GM23338 (cell line): ENCODE data around the gene PPFIBP2. TPM values are rescaled to one million over a fixed set of nuclear protein-coding genes. Genes with fewer than 3 reads are reported as not detected.

ENCODE experiments used
- ATAC-seq: fragments of 200-7000 bp; cut with Tn5 transposase; 3 replicates; pipeline ENCODE4 v1.9.1; 2020
- DNase-seq: peaks from one replicate; pipeline ENCODE4 v3.0.0-alpha.2; 2015; ENCODE audit warnings: low spot score
- H2AFZ ChIP-seq: fragments of 200-600 bp; sonication (generic); 2 replicates; pipeline ENCODE4 v1.8.0; 2016; ENCODE audit warnings: antibody characterized with exemption, mild to moderate bottlenecking, moderate library complexity
- H3F3A ChIP-seq: fragments of 200-600 bp; sonication (generic); replicated peaks from 2 replicates; pipeline ENCODE4 v1.8.0; 2017; ENCODE audit warnings: antibody characterized with exemption, mixed run types, low read depth
- H3K27ac ChIP-seq: fragments of 200-600 bp; sonication (generic); 2 replicates; pipeline ENCODE4 v1.6.1; 2016; ENCODE audit warnings: low read depth
- H3K27me3 ChIP-seq: fragments of 200-600 bp; sonication (generic); 2 replicates; pipeline ENCODE4 v1.8.0; 2016; ENCODE audit warnings: mild to moderate bottlenecking, mixed run types, moderate library complexity; ENCODE audit not compliant: insufficient read depth
- H3K36me3 ChIP-seq: fragments of 200-600 bp; sonication (generic); 2 replicates; pipeline ENCODE4 v1.8.0; 2016; ENCODE audit warnings: mild to moderate bottlenecking; ENCODE audit not compliant: insufficient read depth
- H3K4me1 ChIP-seq: fragments of 200-600 bp; sonication (generic); 2 replicates; pipeline ENCODE4 v1.8.0; 2016; ENCODE audit warnings: mild to moderate bottlenecking, moderate library complexity; ENCODE audit not compliant: insufficient read depth
- H3K4me2 ChIP-seq: fragments of 200-600 bp; sonication (generic); 2 replicates; pipeline ENCODE4 v1.7.1; 2017; ENCODE audit warnings: mixed run types
- H3K4me3 ChIP-seq: fragments of 200-600 bp; sonication (generic); 2 replicates; pipeline ENCODE4 v1.6.1; 2016; ENCODE audit warnings: mixed run types
- H3K79me2 ChIP-seq: fragments of 200-600 bp; sonication (generic); replicated peaks from 2 replicates; pipeline ENCODE4 v1.8.0; 2017; ENCODE audit warnings: mild to moderate bottlenecking; ENCODE audit not compliant: insufficient read depth
- H3K9me2 ChIP-seq: fragments of 200-600 bp; sonication (generic); 2 replicates; pipeline ENCODE4 v1.8.0; 2017; ENCODE audit not compliant: insufficient read depth
- H4K20me1 ChIP-seq: fragments of 200-600 bp; sonication (generic); replicated peaks from 2 replicates; pipeline ENCODE4 v1.8.0; 2017; ENCODE audit warnings: mild to moderate bottlenecking; ENCODE audit not compliant: insufficient read depth
- H3K27ac Mint-ChIP-seq: 2 replicates; pipeline ENCODE4 v1.8.0; 2020; ENCODE audit warnings: inconsistent platforms, mild to moderate bottlenecking, moderate library complexity, mixed read lengths
- H3K27me3 Mint-ChIP-seq: 3 replicates; pipeline ENCODE4 v1.8.0; 2022; ENCODE audit warnings: low read depth, mild to moderate bottlenecking, moderate library complexity, mixed read lengths, inconsistent platforms; ENCODE audit not compliant: insufficient read depth, poor library complexity
- H3K36me3 Mint-ChIP-seq: 3 replicates; pipeline ENCODE4 v1.8.0; 2021; ENCODE audit warnings: low read depth, mild to moderate bottlenecking, inconsistent platforms, moderate library complexity, mixed read lengths
- H3K4me1 Mint-ChIP-seq: 3 replicates; pipeline ENCODE4 v1.8.0; 2020; ENCODE audit warnings: mild to moderate bottlenecking, inconsistent platforms, mixed read lengths
- H3K4me3 Mint-ChIP-seq: 3 replicates; pipeline ENCODE4 v1.8.0; 2021; ENCODE audit warnings: moderate library complexity, mild to moderate bottlenecking, inconsistent platforms, mixed read lengths
- H3K9me3 Mint-ChIP-seq: 3 replicates; pipeline ENCODE4 v1.8.0; 2020; ENCODE audit warnings: moderate library complexity, mild to moderate bottlenecking, inconsistent platforms, mixed read lengths
- CREB1 ChIP-seq: fragments of 250-450 bp; sonication (Bioruptor Pico); IDR thresholded peaks from 2 replicates; pipeline ENCODE4 v1.5.0; 2020; ENCODE audit warnings: low read depth, mild to moderate bottlenecking, moderate library complexity
- EZH2 ChIP-seq: fragments of 200-600 bp; sonication (generic); IDR thresholded peaks from one replicate; pipeline ENCODE4 v1.8.0; 2017; ENCODE audit warnings: antibody characterized with exemption, mild to moderate bottlenecking, low read depth; ENCODE audit not compliant: unreplicated experiment
- JUNB ChIP-seq: IDR thresholded peaks from one replicate; pipeline ENCODE4 v1.6.1; 2016; ENCODE audit warnings: antibody characterized with exemption; ENCODE audit not compliant: unreplicated experiment
- NANOG ChIP-seq: IDR thresholded peaks from 2 replicates; pipeline ENCODE4 v1.6.1; 2016; ENCODE audit warnings: antibody characterized with exemption, borderline replicate concordance
- POLR2AphosphoS5 ChIP-seq: IDR thresholded peaks from 2 replicates; pipeline ENCODE4 v1.6.1; 2016; ENCODE audit warnings: antibody characterized with exemption, low read depth
- STAT1 ChIP-seq: IDR thresholded peaks from one replicate; pipeline ENCODE4 v1.6.1; 2016; ENCODE audit warnings: antibody characterized with exemption; ENCODE audit not compliant: unreplicated experiment
- ZNF114 ChIP-seq: fragments of 250-450 bp; sonication (Bioruptor Pico); IDR thresholded peaks from 2 replicates; pipeline ENCODE4 v1.5.0; 2020; ENCODE audit warnings: mild to moderate bottlenecking, moderate library complexity
- ZNF331 ChIP-seq: fragments of 250-450 bp; sonication (Bioruptor Pico); IDR thresholded peaks from 2 replicates; pipeline ENCODE4 v1.5.0; 2020; ENCODE audit warnings: low read depth, mild to moderate bottlenecking, moderate library complexity
- polyA plus RNA-seq: library from polyadenylated mRNA; unstranded; fragments of >200 nt; fragmentation: Nextera tagmentation; extraction: Ambion mirVana; gene quantifications from 2 replicates; pipeline ENCODE4 v1.2.1, GENCODE V29; 2016
- total RNA-seq: library from RNA; depleted of rRNA; stranded (reverse); fragments of >200 nt; shearing (Covaris generic); gene quantifications from 2 replicates; pipeline ENCODE4 v1.2.3, GENCODE V29; 2014
- TF ChIP-seq, protein P1 (sequence below): fragments of 250-450 bp; sonication (Bioruptor Pico); IDR thresholded peaks from 2 replicates; pipeline ENCODE4 v1.5.0; 2020; ENCODE audit warnings: mild to moderate bottlenecking, moderate library complexity

PPFIBP2 gene
- total and polyA plus RNA-seq, 2 experiments from 2014 or later, result 7.1 to 14.8 TPM

- TF ChIP-seq EZH2 (no peak), JUNB (no peak)
- TF ChIP-seq, protein P1, sequence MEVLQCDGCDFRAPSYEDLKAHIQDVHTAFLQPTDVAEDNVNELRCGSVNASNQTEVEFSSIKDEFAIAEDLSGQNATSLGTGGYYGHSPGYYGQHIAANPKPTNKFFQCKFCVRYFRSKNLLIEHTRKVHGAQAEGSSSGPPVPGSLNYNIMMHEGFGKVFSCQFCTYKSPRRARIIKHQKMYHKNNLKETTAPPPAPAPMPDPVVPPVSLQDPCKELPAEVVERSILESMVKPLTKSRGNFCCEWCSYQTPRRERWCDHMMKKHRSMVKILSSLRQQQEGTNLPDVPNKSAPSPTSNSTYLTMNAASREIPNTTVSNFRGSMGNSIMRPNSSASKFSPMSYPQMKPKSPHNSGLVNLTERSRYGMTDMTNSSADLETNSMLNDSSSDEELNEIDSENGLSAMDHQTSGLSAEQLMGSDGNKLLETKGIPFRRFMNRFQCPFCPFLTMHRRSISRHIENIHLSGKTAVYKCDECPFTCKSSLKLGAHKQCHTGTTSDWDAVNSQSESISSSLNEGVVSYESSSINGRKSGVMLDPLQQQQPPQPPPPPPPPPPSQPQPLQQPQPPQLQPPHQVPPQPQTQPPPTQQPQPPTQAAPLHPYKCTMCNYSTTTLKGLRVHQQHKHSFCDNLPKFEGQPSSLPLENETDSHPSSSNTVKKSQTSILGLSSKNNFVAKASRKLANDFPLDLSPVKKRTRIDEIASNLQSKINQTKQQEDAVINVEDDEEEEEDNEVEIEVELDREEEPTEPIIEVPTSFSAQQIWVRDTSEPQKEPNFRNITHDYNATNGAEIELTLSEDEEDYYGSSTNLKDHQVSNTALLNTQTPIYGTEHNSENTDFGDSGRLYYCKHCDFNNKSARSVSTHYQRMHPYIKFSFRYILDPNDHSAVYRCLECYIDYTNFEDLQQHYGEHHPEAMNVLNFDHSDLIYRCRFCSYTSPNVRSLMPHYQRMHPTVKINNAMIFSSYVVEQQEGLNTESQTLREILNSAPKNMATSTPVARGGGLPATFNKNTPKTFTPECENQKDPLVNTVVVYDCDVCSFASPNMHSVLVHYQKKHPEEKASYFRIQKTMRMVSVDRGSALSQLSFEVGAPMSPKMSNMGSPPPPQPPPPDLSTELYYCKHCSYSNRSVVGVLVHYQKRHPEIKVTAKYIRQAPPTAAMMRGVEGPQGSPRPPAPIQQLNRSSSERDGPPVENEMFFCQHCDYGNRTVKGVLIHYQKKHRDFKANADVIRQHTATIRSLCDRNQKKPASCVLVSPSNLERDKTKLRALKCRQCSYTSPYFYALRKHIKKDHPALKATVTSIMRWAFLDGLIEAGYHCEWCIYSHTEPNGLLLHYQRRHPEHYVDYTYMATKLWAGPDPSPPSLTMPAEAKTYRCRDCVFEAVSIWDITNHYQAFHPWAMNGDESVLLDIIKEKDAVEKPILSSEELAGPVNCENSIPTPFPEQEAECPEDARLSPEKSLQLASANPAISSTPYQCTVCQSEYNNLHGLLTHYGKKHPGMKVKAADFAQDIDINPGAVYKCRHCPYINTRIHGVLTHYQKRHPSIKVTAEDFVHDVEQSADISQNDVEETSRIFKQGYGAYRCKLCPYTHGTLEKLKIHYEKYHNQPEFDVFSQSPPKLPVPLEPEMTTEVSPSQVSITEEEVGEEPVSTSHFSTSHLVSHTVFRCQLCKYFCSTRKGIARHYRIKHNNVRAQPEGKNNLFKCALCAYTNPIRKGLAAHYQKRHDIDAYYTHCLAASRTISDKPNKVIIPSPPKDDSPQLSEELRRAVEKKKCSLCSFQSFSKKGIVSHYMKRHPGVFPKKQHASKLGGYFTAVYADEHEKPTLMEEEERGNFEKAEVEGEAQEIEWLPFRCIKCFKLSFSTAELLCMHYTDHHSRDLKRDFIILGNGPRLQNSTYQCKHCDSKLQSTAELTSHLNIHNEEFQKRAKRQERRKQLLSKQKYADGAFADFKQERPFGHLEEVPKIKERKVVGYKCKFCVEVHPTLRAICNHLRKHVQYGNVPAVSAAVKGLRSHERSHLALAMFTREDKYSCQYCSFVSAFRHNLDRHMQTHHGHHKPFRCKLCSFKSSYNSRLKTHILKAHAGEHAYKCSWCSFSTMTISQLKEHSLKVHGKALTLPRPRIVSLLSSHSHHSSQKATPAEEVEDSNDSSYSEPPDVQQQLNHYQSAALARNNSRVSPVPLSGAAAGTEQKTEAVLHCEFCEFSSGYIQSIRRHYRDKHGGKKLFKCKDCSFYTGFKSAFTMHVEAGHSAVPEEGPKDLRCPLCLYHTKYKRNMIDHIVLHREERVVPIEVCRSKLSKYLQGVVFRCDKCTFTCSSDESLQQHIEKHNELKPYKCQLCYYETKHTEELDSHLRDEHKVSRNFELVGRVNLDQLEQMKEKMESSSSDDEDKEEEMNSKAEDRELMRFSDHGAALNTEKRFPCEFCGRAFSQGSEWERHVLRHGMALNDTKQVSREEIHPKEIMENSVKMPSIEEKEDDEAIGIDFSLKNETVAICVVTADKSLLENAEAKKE (CRISPR knock-in tag), result no peak
Observed at GRCh38 chr11:7467652-7468051, 46.1 kb upstream of the PPFIBP2 start (continued).

DNA sequence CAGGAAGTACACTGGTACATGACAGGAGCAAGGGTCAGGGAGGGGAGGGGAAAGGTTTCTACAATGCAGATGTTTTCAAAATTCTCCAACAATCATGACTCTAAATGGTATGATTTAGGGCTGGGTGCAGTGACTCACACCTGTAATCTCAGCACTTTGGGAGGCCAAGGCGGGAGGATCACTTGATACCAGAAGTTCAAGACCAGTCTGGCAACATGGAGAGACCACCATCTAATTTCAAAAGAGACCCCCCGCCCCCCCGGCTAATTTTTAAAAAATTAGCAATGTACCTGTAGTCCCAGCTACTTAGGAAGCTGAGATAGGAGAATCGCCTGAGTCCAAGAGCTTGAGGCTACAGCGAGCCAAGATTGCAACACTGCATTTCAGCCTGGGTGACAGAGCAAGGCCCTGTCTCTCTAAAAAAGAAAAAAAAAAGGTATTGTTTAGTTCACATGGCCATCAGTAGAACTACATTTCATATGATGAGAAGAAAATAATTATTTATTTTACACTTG is 44.4 kb upstream of the PPFIBP2 start:
- no peak overlapping the region for H3K4me3 Mint-ChIP-seq
- H3K4me3 ChIP-seq, result no peak overlapping the region
- no peak overlapping the region for H2AFZ ChIP-seq
- H3K27me3 ChIP-seq, result no peaks in the 10 kb centered on the region
- H3K36me3 ChIP-seq, result no peaks in the 10 kb centered on the region
- H3K4me1 Mint-ChIP-seq, result 0 out of 3 replicates have a peak, but pooled peaks cover 4% of the 10 kb centered on the region
- H3K27ac ChIP-seq, result no peak overlapping the region
- H3K9me3 Mint-ChIP-seq, result no peaks in the 10 kb centered on the region
- H3K79me2 ChIP-seq, result no peaks in the 10 kb centered on the region
- no peaks in the 10 kb centered on the region for H3K4me1 ChIP-seq
- ATAC-seq (no peak), DNase-seq (no peak)
- no peak overlapping the region for H3K27ac Mint-ChIP-seq
- H3F3A ChIP-seq, result no peaks in the 10 kb centered on the region
- H4K20me1 ChIP-seq, result no peaks in the 10 kb centered on the region
- H3K36me3 Mint-ChIP-seq, result no peaks in the 10 kb centered on the region
- H3K27me3 Mint-ChIP-seq, result peaks cover 6% of the 10 kb centered on the region
- H3K4me2 ChIP-seq, result no peak overlapping the region
- peaks cover 5% of the 10 kb centered on the region for H3K9me2 ChIP-seq
- TF ChIP-seq, protein P1 (CRISPR knock-in tag), result no peak
- TF ChIP-seq ZNF114 (CRISPR knock-in tag) (no peak), CREB1 (CRISPR knock-in tag) (no peak), JUNB (no peak), STAT1 (no peak), EZH2 (no peak), ZNF331 (no peak), POLR2AphosphoS5 (no peak), NANOG (no peak)
